B cell (primary cell): Measurements from ENCODE around the gene COL5A3. TPM values are rescaled to one million over a fixed set of nuclear protein-coding genes. Genes with fewer than 3 reads are reported as not detected.

Source experiments
- ATAC-seq: fragments of 200-7000 bp; cut with Tn5 transposase; one replicate; pipeline ENCODE4 v1.10.0; 2021; ENCODE audit warnings: low read depth, mild to moderate bottlenecking, moderate number of reproducible peaks, moderate library complexity
- CTCF ChIA-PET: fragments of 350-600 bp; sonication (Branson Sonifier 250); formaldehyde crosslinking; loops from one replicate; lab custom pipeline; 2021; ENCODE audit warnings: antibody characterized with exemption, inconsistent platforms; lab: Charles Lee
- POLR2A ChIA-PET: fragments of 350-600 bp; sonication (Branson Sonifier 250); formaldehyde crosslinking; loops from one replicate; lab custom pipeline; 2021; ENCODE audit warnings: antibody characterized with exemption; lab: Charles Lee
- DNase-seq: peaks from one replicate; pipeline ENCODE4 v3.0.0; 2013
- H2AFZ ChIP-seq: 2 replicates; pipeline ENCODE4 v1.6.1; 2012; ENCODE audit warnings: mild to moderate bottlenecking, low read depth, low read length; ENCODE audit not compliant: insufficient read depth, poor library complexity, severe bottlenecking
- H3K27ac ChIP-seq, 2 donors: 1 replicate in 1 of 2; 2 replicates in 1 of 2; pipeline ENCODE4 v1.5.1; 2012 to 2013; ENCODE audit warnings: low read length in 2 of 2, mild to moderate bottlenecking in 2 of 2, moderate library complexity in 1 of 2
- H3K27me3 ChIP-seq, 4 experiments: fragments of 200-600 bp in 1 of 4; sonication (generic) in 1 of 4; replicated peaks in 1 of 4; 1 replicate in 2 of 4; 2 replicates in 2 of 4; pipeline versions ENCODE4 v1.6.1 to v1.7.0; 2013 to 2016; ENCODE audit warnings: low read length in 3 of 4, mild to moderate bottlenecking in 2 of 4, mixed read lengths in 1 of 4, moderate library complexity in 1 of 4; ENCODE audit not compliant: insufficient read depth in 4 of 4, control insufficient read depth in 3 of 4; ENCODE audit errors: control extremely low read depth in 1 of 4
- H3K36me3 ChIP-seq, 2 experiments: replicated peaks in 1 of 2; 1 replicate in 1 of 2; 2 replicates in 1 of 2; pipeline versions ENCODE4 v1.6.1 to v1.7.1; 2013; ENCODE audit warnings: low read length in 1 of 2; ENCODE audit not compliant: insufficient read depth in 2 of 2, control insufficient read depth in 1 of 2; ENCODE audit errors: control extremely low read depth in 1 of 2, extremely low read depth in 1 of 2
- H3K4me1 ChIP-seq, 2 donors: fragments of 200-600 bp in 1 of 2; sonication (generic) in 1 of 2; 1 replicate in 1 of 2; 2 replicates in 1 of 2; pipeline versions ENCODE4 v1.5.1 to v1.6.1; 2013 to 2017; ENCODE audit warnings: low read length in 2 of 2; ENCODE audit not compliant: control insufficient read depth in 2 of 2, insufficient read depth in 2 of 2
- H3K4me2 ChIP-seq: replicated peaks from 2 replicates; pipeline ENCODE3; 2012; ENCODE audit warnings: mild to moderate bottlenecking, low read depth, low read length; ENCODE audit not compliant: poor library complexity, severe bottlenecking
- H3K4me3 ChIP-seq, 5 experiments: fragments of 200-600 bp in 1 of 5; sonication (generic) in 1 of 5; 1 replicate in 3 of 5; 2 replicates in 2 of 5; pipeline versions ENCODE4 v1.5.1 to v1.7.0; 2011 to 2016; ENCODE audit warnings: low read length in 4 of 5, mild to moderate bottlenecking in 4 of 5, low read depth in 2 of 5, control low read depth in 1 of 5, moderate library complexity in 1 of 5; ENCODE audit not compliant: insufficient read depth in 1 of 5; ENCODE audit errors: control extremely low read depth in 1 of 5, extremely low read depth in 1 of 5
- H3K79me2 ChIP-seq: fragments of 200-600 bp; sonication (generic); one replicate; pipeline ENCODE4 v1.6.0; 2016; ENCODE audit warnings: low read length; ENCODE audit not compliant: control insufficient read depth, insufficient read depth
- H3K9ac ChIP-seq: fragments of 200-600 bp; sonication (generic); 2 replicates; pipeline ENCODE4 v1.6.1; 2017; ENCODE audit warnings: mild to moderate bottlenecking, low read length, moderate library complexity
- H3K9me3 ChIP-seq, 3 donors: one replicate each; pipeline versions ENCODE4 v1.6.1 to v1.7.1; 2013; ENCODE audit warnings: low read length in 2 of 3; ENCODE audit not compliant: control insufficient read depth in 2 of 3, insufficient read depth in 1 of 3; ENCODE audit errors: control extremely low read depth in 1 of 3
- H4K20me1 ChIP-seq: 2 replicates; pipeline ENCODE4 v1.6.0; 2012; ENCODE audit warnings: mild to moderate bottlenecking, low read length; ENCODE audit not compliant: insufficient read depth, control insufficient read depth, poor library complexity, severe bottlenecking
- H3K27ac Mint-ChIP-seq: one replicate; pipeline ENCODE4 v1.8.0; 2021; ENCODE audit warnings: mixed read lengths
- H3K27me3 Mint-ChIP-seq: one replicate; pipeline ENCODE4 v1.8.0; 2021; ENCODE audit warnings: mixed read lengths
- H3K4me1 Mint-ChIP-seq: one replicate; pipeline ENCODE4 v1.8.0; 2021; ENCODE audit warnings: mixed read lengths
- H3K4me3 Mint-ChIP-seq: one replicate; pipeline ENCODE4 v1.8.0; 2021; ENCODE audit warnings: mixed read lengths
- H3K9me3 Mint-ChIP-seq: one replicate; pipeline ENCODE4 v1.8.0; 2022; ENCODE audit warnings: mixed read lengths; ENCODE audit not compliant: insufficient read depth
- EZH2 ChIP-seq: IDR thresholded peaks from 2 replicates; pipeline ENCODE4 v1.6.1; 2012; ENCODE audit warnings: borderline replicate concordance, low read depth, mild to moderate bottlenecking, moderate library complexity, low read length; ENCODE audit not compliant: insufficient read depth, poor library complexity, severe bottlenecking
- WGBS: methylation state at CpG from one replicate; pipeline ENCODE4 v1.1.5; 2013; ENCODE audit warnings: missing lambda C conversion rate; ENCODE audit not compliant: insufficient coverage; 5-methylcytosine and 5-hydroxymethylcytosine counted together
- intact Hi-C: fragments of 100-400 bp; cut with micrococcal nuclease; formaldehyde crosslinking; loops from one replicate; pipeline ENCODE4 v1.10.0; 2022
- polyA plus RNA-seq: library from polyadenylated mRNA; depleted of rRNA; stranded (reverse); fragments of >200 nt; gene quantifications from 2 replicates; pipeline ENCODE4 v1.2.3, GENCODE V29; 2012
- total RNA-seq, 2 donors: library from RNA; stranded (reverse); fragments of 120-200 nt in 1 of 2; gene quantifications; 1 replicate in 1 of 2; 2 replicates in 1 of 2; pipeline versions ENCODE4 v1.2.3 to v1.2.4, GENCODE V29; 2013 to 2022
- TF ChIP-seq, protein P1 (sequence below): fragments of 200-600 bp; IDR thresholded peaks from one replicate; pipeline ENCODE4 v1.8.0; 2022; ENCODE audit warnings: antibody characterized with exemption, mild to moderate bottlenecking

COL5A3 gene
- total and polyA plus RNA-seq, 2 donors (not counting 1 experiment from before 2014, with no cell fraction given), result 0.01 TPM; not detected in 1

DNA sequence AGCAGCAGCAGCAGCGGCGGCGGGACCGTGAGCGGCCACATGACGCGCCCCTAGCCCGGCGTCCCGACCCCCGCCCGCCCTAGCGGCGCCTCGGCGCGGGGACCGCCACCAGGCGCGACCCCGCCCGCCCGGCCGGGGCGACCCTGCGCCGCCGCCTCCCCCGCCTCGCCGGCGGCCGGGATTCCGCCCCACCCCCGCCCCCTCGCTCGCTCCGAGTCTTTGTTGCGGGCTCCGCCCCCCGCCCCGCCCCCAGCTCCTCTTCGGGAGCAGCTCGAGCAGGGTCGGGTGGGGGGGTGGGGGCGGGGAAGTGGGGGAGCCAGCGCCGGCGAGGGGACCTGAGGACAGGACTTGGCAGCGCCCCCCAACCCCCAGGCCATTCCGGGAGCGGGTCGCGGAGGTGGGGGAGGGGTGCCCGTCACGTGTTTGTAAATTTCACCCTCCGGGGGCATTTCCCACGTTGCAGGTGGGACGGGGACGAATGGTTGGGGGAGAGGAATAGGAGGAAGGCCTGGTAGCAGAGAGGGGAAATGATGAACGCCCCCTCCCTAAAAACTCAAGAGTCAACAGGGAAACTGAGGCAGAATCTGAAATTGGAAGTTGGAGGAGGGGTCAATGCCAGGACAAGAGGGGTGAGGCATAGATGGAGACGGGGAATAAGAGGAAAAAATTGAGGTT lies 73.8 kb downstream of the COL5A3 start, which contains the start of gene OLFM2:
OLFM2 (minus strand) TSS at position 190 of the 675 bp plus-strand sequence; CDS start at position 41, 149 bp downstream.
- Mint-ChIP-seq H3K27me3 (peaks cover 58% of the 10 kb centered on the region), H3K9me3 (no peaks in the 10 kb centered on the region), H3K4me3 (peak within 1 kb of the TSS; percentile 79), H3K4me1 (peaks cover 22% of the 10 kb centered on the region), H3K27ac (peak within 1 kb of the TSS; percentile 67)
- no peaks in the 10 kb centered on the region for H3K36me3 ChIP-seq
- H3K27me3 ChIP-seq, result peaks cover 0 to 64% (median 36%) of the 10 kb centered on the region in 4 experiments
- POLR2A ChIA-PET, result no interaction called here
- H2AFZ ChIP-seq, result no peak within 1 kb of the TSS
- H3K9me3 ChIP-seq, result peaks cover 0 to 28% (median 5%) of the 10 kb centered on the region in 3 donors
- WGBS, result 1% methylated on average over 31 of the region's 62 CpGs
- peak within 1 kb of the TSS; percentile 63 for H3K4me2 ChIP-seq
- ATAC-seq, result no peak
- no peaks in the 10 kb centered on the region for H3K79me2 ChIP-seq
- H3K9ac ChIP-seq, result no peak within 1 kb of the TSS
- intact Hi-C loops, result loop anchor here (10.0 kb wide), 1 partner anchor 258 kb away; the partner anchor contains the start of gene DNMT1
- no peak within 1 kb of the TSS for H3K27ac ChIP-seq
- TF ChIP-seq EZH2, result no peak
- TF ChIP-seq, protein P1, sequence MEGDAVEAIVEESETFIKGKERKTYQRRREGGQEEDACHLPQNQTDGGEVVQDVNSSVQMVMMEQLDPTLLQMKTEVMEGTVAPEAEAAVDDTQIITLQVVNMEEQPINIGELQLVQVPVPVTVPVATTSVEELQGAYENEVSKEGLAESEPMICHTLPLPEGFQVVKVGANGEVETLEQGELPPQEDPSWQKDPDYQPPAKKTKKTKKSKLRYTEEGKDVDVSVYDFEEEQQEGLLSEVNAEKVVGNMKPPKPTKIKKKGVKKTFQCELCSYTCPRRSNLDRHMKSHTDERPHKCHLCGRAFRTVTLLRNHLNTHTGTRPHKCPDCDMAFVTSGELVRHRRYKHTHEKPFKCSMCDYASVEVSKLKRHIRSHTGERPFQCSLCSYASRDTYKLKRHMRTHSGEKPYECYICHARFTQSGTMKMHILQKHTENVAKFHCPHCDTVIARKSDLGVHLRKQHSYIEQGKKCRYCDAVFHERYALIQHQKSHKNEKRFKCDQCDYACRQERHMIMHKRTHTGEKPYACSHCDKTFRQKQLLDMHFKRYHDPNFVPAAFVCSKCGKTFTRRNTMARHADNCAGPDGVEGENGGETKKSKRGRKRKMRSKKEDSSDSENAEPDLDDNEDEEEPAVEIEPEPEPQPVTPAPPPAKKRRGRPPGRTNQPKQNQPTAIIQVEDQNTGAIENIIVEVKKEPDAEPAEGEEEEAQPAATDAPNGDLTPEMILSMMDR, result no peak
- peaks cover 22 to 24% of the 10 kb centered on the region in 2 donors for H3K4me1 ChIP-seq
- CTCF ChIA-PET, result interaction anchor here (0.7 kb wide), 1 partner anchor 314 kb away, joined by 3 read pairs; no protein-coding TSS in a partner anchor
- no peak for DNase-seq
- no peaks in the 10 kb centered on the region for H4K20me1 ChIP-seq
- peak within 1 kb of the TSS in 1 of 5 experiments; percentile 36 for H3K4me3 ChIP-seq
